ENCODE measurements around the gene RPS27A. TPM values are rescaled to one million over a fixed set of nuclear protein-coding genes. Genes with fewer than 3 reads are reported as not detected.
"Not testable (repeated sequence)": the region's sequence is repeated elsewhere in the genome, so short reads cannot be mapped to it uniquely, and the experiment has no call there.

Gene RPS27A
- total and polyA plus RNA-seq, 11 donors, result 329 to 1,743 (median 513) TPM

GRCh38 chr2:55223958-55224760 lies 8.3 kb upstream of the RPS27A start:
- intact Hi-C loops (cut with DNase I), result no loop called here

GRCh38 chr2:55224761-55225261 lies 7.7 kb upstream of the RPS27A start:
- no peaks in the 10 kb centered on the region for H3K27me3 ChIP-seq
- no peaks in the 10 kb centered on the region for H3K9me3 ChIP-seq
- DNase-seq, result peak in 4 of 5 donors; percentile 17 to 61 (median 42)
- H3K36me3 ChIP-seq, result no peaks in the 10 kb centered on the region
- ATAC-seq, result peak in 3 of 4 donors; percentile 9 to 40 (median 31)
- H3K4me1 ChIP-seq, result peaks cover 0 to 33% (median 3%) of the 10 kb centered on the region in 12 donors
- WGBS, 4 donors, result 70 to 77% (median 73%) methylated on average over 17 to 19 of the region's 19 CpGs
- H3K27ac ChIP-seq, result peak overlapping the region in 4 of 12 donors; percentile 84 to 95 (median 92)
- H3K4me3 ChIP-seq, result no peak overlapping the region
- TF ChIP-seq POLR2A (IDR thresholded peaks at IDR 0.05), result no peak
- TF ChIP-seq CTCF (IDR thresholded peaks at IDR 0.05), result no peak
- intact Hi-C loops (cut with DNase I), result no loop called here

More at GRCh38 chr2:55223958-55224760, 8.3 kb upstream of the RPS27A start:
- peak; percentile 21 to 28 (median 24) for ATAC-seq
- no peak for TF ChIP-seq CTCF (IDR thresholded peaks at IDR 0.05)
- Histone ChIP-seq H3K4me1 (peaks cover 0 to 28% (median 3%) of the 10 kb centered on the region in 12 donors), H3K9me3 (no peaks in the 10 kb centered on the region), H3K4me3 (peak overlapping the region in 10 of 12 donors; percentile 44 to 94 (median 82)), H3K27ac (peak overlapping the region; percentile 76 to 97 (median 91)), H3K36me3 (no peaks in the 10 kb centered on the region), H3K27me3 (no peaks in the 10 kb centered on the region)
- 76 to 87% (median 83%) methylated on average over 19 to 25 of the region's 25 CpGs for WGBS, 4 donors
- DNase-seq, result peak in 2 of 5 donors; percentile 17 to 30

- WGBS, 4 donors, result 83 to 88% (median 87%) methylated on average over 18 to 19 of the region's 19 CpGs
- no peak overlapping the region for H3K27ac ChIP-seq
- no peaks in the 10 kb centered on the region for H3K36me3 ChIP-seq
- no peaks in the 10 kb centered on the region for H3K27me3 ChIP-seq
- ATAC-seq, result no peak
- no peak for DNase-seq
- no peaks in the 10 kb centered on the region for H3K9me3 ChIP-seq
- TF ChIP-seq CTCF (IDR thresholded peaks at IDR 0.05) (no peak), POLR2A (IDR thresholded peaks at IDR 0.05) (no peak)
- intact Hi-C loops (cut with DNase I), result no loop called here
- H3K4me1 ChIP-seq, result peaks cover 0 to 33% (median 3%) of the 10 kb centered on the region in 12 donors
- no peak overlapping the region for H3K4me3 ChIP-seq
Measured at GRCh38 chr2:55225481-55226020, 6.9 kb upstream of the RPS27A start.

GRCh38 chr2:55227437-55228225 lies 4.9 kb upstream of the RPS27A start:
- H3K27me3 ChIP-seq; H3K9me3 ChIP-seq; H3K4me3 ChIP-seq; H3K36me3 ChIP-seq; DNase-seq; ATAC-seq; intact Hi-C loops (cut with DNase I): not testable (repeated sequence)
- 74 to 79% (median 76%) methylated on average over 7 of the region's 7 CpGs for WGBS, 4 donors
- Histone ChIP-seq H3K27ac (peak overlapping the region in 1 of 12 donors; percentile 56), H3K4me1 (peaks cover 0 to 35% (median 7%) of the 10 kb centered on the region in 12 donors)
